ENCODE measurements around the gene CD163. TPM values are rescaled to one million over a fixed set of nuclear protein-coding genes. Genes with fewer than 3 reads are reported as not detected.

CD163 gene
- total RNA-seq, 1 donor from 2014 or later, result not detected

GRCh38 chr12:7434670-7435069 lies 68.9 kb downstream of the CD163 start:
- no peak for FAIRE-seq
- H3K27me3 ChIP-seq (ENCODE audit: control insufficient read depth, insufficient read depth, low read length), result no peaks in the 10 kb centered on the region
- no peaks in the 10 kb centered on the region for H3K36me3 ChIP-seq (ENCODE audit: control insufficient read depth, insufficient read depth, low read length)
- DNase-seq (ENCODE audit: low read depth), result no peak
- no peak overlapping the region for H3K4me3 ChIP-seq (ENCODE audit: low read depth, low read length)
- TF ChIP-seq CTCF (IDR thresholded peaks at IDR 0.05; ENCODE audit: insufficient read depth, low read length, severe bottlenecking), result no peak

- DNase-seq (ENCODE audit: low read depth) (peak; percentile 86), FAIRE-seq (peak; percentile 70)
- no peak overlapping the region for H3K4me3 ChIP-seq (ENCODE audit: low read depth, low read length)
- TF ChIP-seq CTCF (IDR thresholded peaks at IDR 0.05; ENCODE audit: insufficient read depth, low read length, severe bottlenecking), result no peak
- no peaks in the 10 kb centered on the region for H3K36me3 ChIP-seq (ENCODE audit: control insufficient read depth, insufficient read depth, low read length)
- no peaks in the 10 kb centered on the region for H3K27me3 ChIP-seq (ENCODE audit: control insufficient read depth, insufficient read depth, low read length)
Measured at GRCh38 chr12:7433276-7433822, 70.2 kb downstream of the CD163 start.

GRCh38 chr12:7431993-7432685 lies 71.4 kb downstream of the CD163 start:
- Histone ChIP-seq H3K4me3 (ENCODE audit: low read depth, low read length) (no peak overlapping the region), H3K27me3 (ENCODE audit: control insufficient read depth, insufficient read depth, low read length) (no peaks in the 10 kb centered on the region), H3K36me3 (ENCODE audit: control insufficient read depth, insufficient read depth, low read length) (no peaks in the 10 kb centered on the region)
- peak; percentile 12 for DNase-seq (ENCODE audit: low read depth)
- no peak for TF ChIP-seq CTCF (IDR thresholded peaks at IDR 0.05; ENCODE audit: insufficient read depth, low read length, severe bottlenecking)
- FAIRE-seq, result no peak

Other genes with a start within 250 kb of the CD163 start
- gene ACSM4, start 199.7 kb downstream of the CD163 start, total RNA-seq, result not detected in 2 replicates
- not detected in 2 replicates for gene CD163L1, start 59.6 kb downstream of the CD163 start, total RNA-seq
- not detected in 2 replicates for gene APOBEC1, start 162.1 kb upstream of the CD163 start, total RNA-seq
- not detected in 2 replicates for gene GDF3, start 192.0 kb upstream of the CD163 start, total RNA-seq
- not detected in 2 replicates for gene DPPA3, start 207.7 kb upstream of the CD163 start, total RNA-seq
- not detected in 2 replicates for gene CLEC4C, start 243.6 kb upstream of the CD163 start, total RNA-seq

Measured in bronchial epithelial cell (primary cell).